Erythroblast (primary cell): ENCODE results near the gene RNF166.

Experiments used
- GATA1 ChIP-seq: IDR thresholded peaks from 2 replicates; pipeline ENCODE4 v1.6.1; 2011; ENCODE audit warnings: low read depth, mild to moderate bottlenecking, control low read depth, low read length, moderate library complexity
- POLR2A ChIP-seq: IDR thresholded peaks from 2 replicates; pipeline ENCODE4 v1.6.1; 2011; ENCODE audit warnings: mild to moderate bottlenecking, low read length

DNA sequence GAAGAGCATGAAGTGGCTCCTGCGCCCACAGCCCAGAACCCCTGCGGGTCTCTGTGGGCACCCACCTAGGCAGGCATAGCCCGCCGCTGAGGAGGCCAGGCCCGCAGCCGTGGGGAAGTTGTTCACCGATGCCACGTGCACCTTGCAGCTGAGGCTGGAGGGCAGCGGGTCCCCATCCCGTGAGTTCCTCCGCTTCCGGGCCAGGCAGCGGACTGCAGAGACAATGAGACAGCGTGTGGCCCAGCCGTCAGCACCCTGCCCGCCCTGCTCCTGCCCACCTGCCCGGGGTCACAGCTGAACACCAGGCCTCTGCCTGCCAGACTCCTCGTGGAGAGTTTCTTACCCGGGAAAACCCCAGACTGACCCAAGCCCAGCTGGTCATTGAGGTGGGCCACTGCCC, 48.8 kb downstream of the RNF166 start:
- TF ChIP-seq POLR2A (no peak), GATA1 (no peak)
